Left cardiac atrium (tissue), 4 donors: ENCODE measurements around the gene GORASP1. TPM values are rescaled to one million over a fixed set of nuclear protein-coding genes. Genes with fewer than 3 reads are reported as not detected.
"Not testable (repeated sequence)": the region's sequence is repeated elsewhere in the genome, so short reads cannot be mapped to it uniquely, and the experiment has no call there.

Experiments
- ATAC-seq, 2 donors: fragments of 200-7000 bp; cut with Tn5 transposase; one replicate each; pipeline ENCODE4 v1.9.1; 2020; ENCODE audit warnings: mild to moderate bottlenecking in 2 of 2, moderate library complexity in 2 of 2
- DNase-seq: peaks from one replicate; pipeline ENCODE4 v3.0.0-alpha.2; 2020
- intact Hi-C, 2 donors: fragments of 100-400 bp; cut with DNase I; formaldehyde crosslinking; loops; one replicate each; pipeline versions ENCODE4 v1.14.1 to v1.15.1; 2022 to 2023
- total RNA-seq, 2 donors: library from RNA; stranded (reverse); fragmentation: NEBNext Ultra II Directional; extraction: Animal tissue kit (Norgen Biotek cat#: 25700); gene quantifications; one replicate each; pipeline ENCODE4 v1.2.1, GENCODE V29; 2021
- donor health status: DM: no; HTN: yes; CAD: no.
- donor health status: DM: no; HTN: yes; CAD: no; lungs with severe emphysema.
- donor health status: DM: yes; HTN: yes; CAD: no.
- donor health status: Dilated cardiomyopathy.

The GORASP1 gene
- total RNA-seq, 2 donors from 2014 or later: 39.0 to 49.1 TPM

GRCh38 chr3:39094851-39095677 is 12.4 kb downstream of the GORASP1 start:
- intact Hi-C loops: no loop called here
- no peak for ATAC-seq
- no peak for DNase-seq

- ATAC-seq (no peak), DNase-seq (no peak)
- intact Hi-C loops: no loop called here
These were observed 16.5 kb downstream of the GORASP1 start for GRCh38 chr3:39090922-39091321.

DNA sequence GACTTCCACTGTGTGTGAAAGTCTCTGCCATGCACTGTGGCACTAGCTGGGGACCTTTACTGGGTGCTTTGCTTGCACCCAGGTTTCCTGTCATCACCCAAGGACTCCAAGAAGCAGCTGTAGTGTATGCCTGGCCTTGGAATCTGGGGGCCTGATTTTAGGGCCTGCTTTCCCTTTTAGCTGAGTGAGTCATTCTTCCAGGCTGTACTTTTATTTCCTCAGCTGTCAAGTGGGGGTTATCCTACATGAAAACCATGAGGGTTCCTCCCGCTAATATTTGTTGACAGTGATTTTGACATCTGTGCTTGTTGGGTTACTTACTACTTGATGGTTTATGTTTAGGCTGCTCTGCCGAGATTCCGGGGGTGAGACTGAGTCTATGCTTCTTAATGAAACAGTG is 18.5 kb downstream of the GORASP1 start:
- ATAC-seq: no peak
- no peak for DNase-seq
- intact Hi-C loops: no loop called here

- intact Hi-C loops: no loop called here
- DNase-seq (no peak), ATAC-seq (no peak)
These were observed 19.0 kb downstream of the GORASP1 start for GRCh38 chr3:39088456-39088855.

- no peak for DNase-seq
These were observed 21.3 kb downstream of the GORASP1 start for GRCh38 chr3:39086144-39086543.

DNA sequence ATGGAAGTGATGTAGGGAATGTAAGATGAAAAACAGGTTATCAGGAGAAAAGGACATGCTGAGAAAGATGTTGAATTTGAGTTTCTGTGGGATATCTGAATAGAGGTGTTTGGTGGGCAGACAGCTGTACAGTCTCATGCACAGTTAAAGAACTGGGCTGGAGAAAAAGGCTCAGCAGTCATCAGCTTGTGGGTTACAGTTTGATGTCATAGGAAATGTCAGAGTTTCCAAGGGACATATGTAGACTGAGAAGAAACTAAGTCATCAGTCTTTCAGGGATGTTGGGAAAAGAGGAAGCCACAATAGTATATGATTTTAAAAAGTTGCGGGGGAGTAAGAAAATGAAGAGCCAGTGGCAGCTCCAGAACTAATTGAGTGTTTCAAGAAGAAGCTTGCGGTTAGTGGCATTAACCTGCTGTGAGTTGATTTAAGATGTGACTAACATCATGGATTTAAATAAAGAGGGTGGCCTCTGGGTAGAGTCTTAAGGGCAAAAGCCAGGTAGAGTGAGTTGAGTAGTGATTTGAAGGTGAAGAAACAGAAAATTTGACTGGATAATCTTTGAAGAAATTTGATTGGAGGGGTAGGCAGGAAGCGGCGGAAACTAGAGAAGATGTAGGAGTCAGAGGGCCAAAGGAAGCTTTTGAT is 24.6 kb downstream of the GORASP1 start:
- intact Hi-C loops: no loop called here
- ATAC-seq (no peak), DNase-seq (no peak)

More at GRCh38 chr3:39086144-39086543, 21.3 kb downstream of the GORASP1 start:
- ATAC-seq: no peak
- intact Hi-C loops: no loop called here

- DNase-seq (no peak), ATAC-seq (no peak)
- intact Hi-C loops: no loop called here
These were observed 27.4 kb downstream of the GORASP1 start for GRCh38 chr3:39080026-39080425.

- ATAC-seq (no peak), DNase-seq (no peak)
- intact Hi-C loops: no loop called here
These were observed 27.9 kb downstream of the GORASP1 start for GRCh38 chr3:39079530-39079929.

- ATAC-seq (no peak), DNase-seq (no peak)
- intact Hi-C loops: no loop called here
These were observed 31.5 kb downstream of the GORASP1 start for GRCh38 chr3:39075910-39076309.

- DNase-seq: no peak
- ATAC-seq: no peak
- intact Hi-C loops: no loop called here
These were observed 38.9 kb downstream of the GORASP1 start for GRCh38 chr3:39068556-39068955.

DNA sequence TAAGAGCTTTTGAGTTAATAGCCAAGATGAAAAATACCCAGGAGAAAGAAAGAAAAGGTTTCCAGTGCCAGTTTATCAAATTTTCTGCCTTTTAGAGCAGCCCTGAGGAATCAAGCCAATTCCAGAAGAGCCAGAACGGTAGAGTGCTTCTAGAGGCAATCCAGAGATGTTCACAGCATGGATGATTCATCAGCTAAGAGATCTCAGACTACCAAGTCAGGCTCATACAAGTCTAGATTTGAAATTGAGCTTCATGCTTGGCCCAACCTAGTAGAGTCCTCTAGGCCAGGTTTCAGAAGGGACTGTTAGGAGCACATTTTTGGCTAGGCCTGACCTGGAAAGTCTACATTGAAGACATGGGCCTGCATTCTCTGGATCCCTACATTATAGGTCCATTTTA is 40.1 kb downstream of the GORASP1 start:
- intact Hi-C loops: no loop called here
- DNase-seq (no peak), ATAC-seq (no peak)

DNA sequence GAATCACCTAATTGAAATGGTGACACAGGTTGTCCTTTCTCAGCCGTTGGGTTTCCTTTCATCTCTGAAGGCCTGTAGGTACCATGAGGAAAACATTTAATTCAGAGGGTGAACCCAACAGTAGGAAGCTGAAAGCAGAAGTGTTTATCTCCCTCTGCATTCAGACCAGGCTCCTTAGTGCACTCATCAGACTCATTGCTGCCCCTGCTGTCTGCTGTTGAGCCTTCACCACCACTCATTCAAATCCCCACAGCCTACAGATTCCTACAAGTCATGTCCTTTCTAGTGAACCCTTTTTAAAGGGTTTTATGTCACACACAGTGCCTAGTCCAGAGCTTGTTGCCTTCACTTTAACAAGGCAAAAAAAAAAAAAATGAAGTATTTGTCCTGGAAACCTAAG is 42.2 kb downstream of the GORASP1 start:
- ATAC-seq: peak in 1 of 2 donors; percentile 31
- no peak for DNase-seq

DNA sequence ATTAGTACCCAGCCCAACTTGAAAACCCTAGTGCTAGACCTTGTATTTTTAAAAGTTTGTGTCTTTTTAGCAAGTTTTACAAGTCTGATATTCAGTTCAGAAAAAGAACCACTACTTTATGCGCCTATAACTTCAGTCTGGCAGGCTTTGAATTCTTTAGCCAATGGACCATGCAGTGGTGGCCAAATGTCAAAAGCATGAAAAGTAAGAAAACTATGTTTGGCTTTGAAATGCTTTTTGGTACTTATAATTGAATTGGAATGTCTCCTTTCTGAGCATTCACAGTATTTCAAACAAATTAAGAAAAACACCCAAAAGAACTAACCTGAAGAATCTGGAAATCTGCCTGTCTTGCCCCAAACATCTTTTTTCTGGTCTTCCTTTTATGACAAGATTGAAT is 42.8 kb downstream of the GORASP1 start:
- DNase-seq (no peak), ATAC-seq (no peak)
- intact Hi-C loops: no loop called here

More for the DNA sequence above, 42.2 kb downstream of the GORASP1 start:
- intact Hi-C loops: no loop called here

DNA sequence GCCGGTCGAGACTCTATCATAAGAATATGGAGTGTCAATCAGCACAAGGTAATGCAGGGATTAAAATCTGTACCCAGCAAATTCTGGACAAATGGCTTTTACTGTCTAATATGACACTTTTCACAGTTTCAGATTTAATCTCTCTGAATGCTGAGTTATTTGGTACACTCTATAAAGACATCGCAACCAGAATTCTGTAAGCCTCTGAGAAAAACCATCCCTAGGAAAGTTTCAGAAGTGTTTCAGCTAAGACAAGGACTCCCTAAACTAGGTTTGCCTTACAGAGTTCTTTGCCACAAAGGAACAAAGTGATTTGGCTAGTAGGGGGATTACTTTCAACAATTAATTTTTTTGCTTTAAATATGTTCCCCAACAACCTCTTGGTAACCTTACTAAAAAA is 44.3 kb downstream of the GORASP1 start:
- intact Hi-C loops: no loop called here
- ATAC-seq (no peak), DNase-seq (no peak)

GRCh38 chr3:39062180-39062579 is 45.2 kb downstream of the GORASP1 start:
- DNase-seq: no peak
- intact Hi-C loops: no loop called here
- ATAC-seq: no peak

- ATAC-seq, intact Hi-C loops, DNase-seq: not testable (repeated sequence)
These were observed 46.2 kb downstream of the GORASP1 start for GRCh38 chr3:39061228-39061627.

GRCh38 chr3:39056151-39056550 is 51.3 kb downstream of the GORASP1 start:
- intact Hi-C loops: no loop called here

DNA sequence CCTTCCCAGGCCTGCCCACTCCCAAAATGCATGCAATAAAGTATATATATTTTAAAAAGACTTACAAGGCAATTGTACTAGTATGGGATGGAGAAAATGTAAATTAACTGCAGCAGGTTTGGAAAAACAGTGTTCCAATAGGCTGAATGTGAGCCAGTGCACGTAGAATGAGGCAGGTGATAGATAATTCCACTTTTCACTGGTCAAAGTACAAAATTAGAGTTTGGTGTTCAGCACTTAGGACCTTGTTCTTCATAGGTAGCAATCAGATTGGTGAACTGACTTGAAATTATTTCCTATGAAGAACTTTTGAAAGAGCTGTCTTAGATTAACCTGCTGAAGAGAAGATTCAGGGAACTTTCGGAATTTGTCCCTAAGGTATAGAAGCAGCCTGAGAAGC is 53.7 kb downstream of the GORASP1 start:
- no peak for DNase-seq
- intact Hi-C loops: no loop called here
- ATAC-seq: no peak

More at GRCh38 chr3:39056151-39056550, 51.3 kb downstream of the GORASP1 start:
- DNase-seq (no peak), ATAC-seq (no peak)

GRCh38 chr3:39052583-39052982 is 54.8 kb downstream of the GORASP1 start:
- no peak for ATAC-seq
- no peak for DNase-seq
- intact Hi-C loops: no loop called here

GRCh38 chr3:39051649-39052561 is 55.5 kb downstream of the GORASP1 start, which contains the start of the genes SCN11A and WDR48:
SCN11A (minus strand) TSS chr3:39051944; CDS start chr3:38950362, 101,582 bp downstream.
WDR48 (plus strand) TSS chr3:39052016; CDS start chr3:39052026, 10 bp downstream.
- ATAC-seq: peak; percentile 100
- intact Hi-C loops: no loop called here

More at GRCh38 chr3:39051649-39052561, 55.5 kb downstream of the GORASP1 start, which contains the start of the genes SCN11A and WDR48:
- peak; percentile 96 for DNase-seq
